Trophoblast cell (in vitro differentiated cells and primary cell): ENCODE data around the gene ULBP1.
"Not testable (repeated sequence)": the region's sequence is repeated elsewhere in the genome, so short reads cannot be mapped to it uniquely, and the experiment has no call there.

Experiments used
- DNase-seq, 2 donors: peaks; one replicate each; pipeline ENCODE4 v3.0.0-alpha.2; 2016
- H2AFZ ChIP-seq: 2 replicates; pipeline ENCODE4 v1.6.1; 2013; ENCODE audit warnings: low read length, moderate library complexity, mild to moderate bottlenecking; ENCODE audit not compliant: insufficient read depth, poor library complexity
- H2AK5ac ChIP-seq: 2 replicates; pipeline ENCODE4 v1.6.1; 2013; ENCODE audit warnings: mild to moderate bottlenecking, low read length
- H2BK120ac ChIP-seq: 2 replicates; pipeline ENCODE4 v1.6.1; 2013; ENCODE audit warnings: low read length, mild to moderate bottlenecking, moderate library complexity; ENCODE audit not compliant: insufficient read depth, poor library complexity
- H2BK12ac ChIP-seq: 2 replicates; pipeline ENCODE4 v1.6.1; 2013; ENCODE audit warnings: mild to moderate bottlenecking, low read length, moderate library complexity
- H2BK5ac ChIP-seq: 2 replicates; pipeline ENCODE4 v1.6.1; 2013; ENCODE audit warnings: low read length, low read depth, moderate library complexity, mild to moderate bottlenecking; ENCODE audit not compliant: poor library complexity
- H3K14ac ChIP-seq: 2 replicates; pipeline ENCODE4 v1.6.1; 2013; ENCODE audit warnings: mild to moderate bottlenecking, low read length
- H3K18ac ChIP-seq: 2 replicates; pipeline ENCODE4 v1.6.1; 2013; ENCODE audit warnings: mild to moderate bottlenecking, low read length
- H3K23ac ChIP-seq: 2 replicates; pipeline ENCODE4 v1.6.1; 2013; ENCODE audit warnings: low read length
- H3K27ac ChIP-seq: 2 replicates; pipeline ENCODE4 v1.5.1; 2013; ENCODE audit warnings: low read depth, mild to moderate bottlenecking, inconsistent platforms, low read length, moderate library complexity
- H3K27me3 ChIP-seq: 2 replicates; pipeline ENCODE4 v1.6.1; 2013; ENCODE audit warnings: inconsistent platforms, mild to moderate bottlenecking, low read length, moderate library complexity; ENCODE audit not compliant: insufficient read depth
- H3K36me3 ChIP-seq, 2 experiments: 1 replicate in 1 of 2; 2 replicates in 1 of 2; pipeline ENCODE4 v1.6.1; 2013; ENCODE audit warnings: low read length in 2 of 2, mild to moderate bottlenecking in 2 of 2, moderate library complexity in 1 of 2; ENCODE audit not compliant: insufficient read depth in 2 of 2, control insufficient read depth in 1 of 2
- H3K4ac ChIP-seq: 2 replicates; pipeline ENCODE4 v1.6.1; 2013; ENCODE audit warnings: low read depth, mild to moderate bottlenecking, low read length, moderate library complexity
- H3K4me1 ChIP-seq, 2 experiments: 1 replicate in 1 of 2; 2 replicates in 1 of 2; pipeline ENCODE4 v1.6.1; 2013; ENCODE audit warnings: low read length in 2 of 2, mild to moderate bottlenecking in 2 of 2, moderate library complexity in 1 of 2; ENCODE audit not compliant: insufficient read depth in 2 of 2, control insufficient read depth in 1 of 2
- H3K4me2 ChIP-seq: 2 replicates; pipeline ENCODE4 v1.6.1; 2013; ENCODE audit warnings: inconsistent platforms, mild to moderate bottlenecking, low read length, moderate library complexity
- H3K4me3 ChIP-seq: 2 replicates; pipeline ENCODE4 v1.5.1; 2013; ENCODE audit warnings: mild to moderate bottlenecking, low read depth, low read length, inconsistent platforms
- H3K79me1 ChIP-seq: one replicate; pipeline ENCODE4 v1.6.1; 2013; ENCODE audit warnings: low read length
- H3K79me2 ChIP-seq: 2 replicates; pipeline ENCODE4 v1.6.1; 2013; ENCODE audit warnings: low read length, mild to moderate bottlenecking; ENCODE audit not compliant: control insufficient read depth, insufficient read depth, poor library complexity
- H3K9ac ChIP-seq: 2 replicates; pipeline ENCODE4 v1.6.1; 2013; ENCODE audit warnings: mild to moderate bottlenecking, low read length
- H3K9me3 ChIP-seq: 2 replicates; pipeline ENCODE4 v1.6.1; 2013; ENCODE audit warnings: low read depth, mild to moderate bottlenecking, control low read depth, inconsistent platforms, low read length; ENCODE audit not compliant: insufficient read depth
- H4K12ac ChIP-seq: 2 replicates; pipeline ENCODE4 v1.6.1; 2013; ENCODE audit warnings: low read depth, mild to moderate bottlenecking, low read length, moderate library complexity
- H4K8ac ChIP-seq: 2 replicates; pipeline ENCODE4 v1.6.1; 2013; ENCODE audit warnings: low read depth, mild to moderate bottlenecking, low read length, moderate library complexity
- H4K91ac ChIP-seq: one replicate; pipeline ENCODE4 v1.6.1; 2013; ENCODE audit warnings: low read depth, mild to moderate bottlenecking, low read length, moderate library complexity
- WGBS: extraction: QIAGEN DNeasy Blood & Tissue Kit; methylation state at CpG from one replicate; pipeline ENCODE4 v1.1.7; 2013; ENCODE audit warnings: missing lambda C conversion rate; ENCODE audit not compliant: insufficient read length, insufficient coverage; ENCODE audit errors: extremely low coverage; 5-methylcytosine and 5-hydroxymethylcytosine counted together

ULBP1 gene

GRCh38 chr6:149945276-149945675 lies 18.5 kb upstream of the ULBP1 start:
- H3K18ac ChIP-seq, H4K12ac ChIP-seq, H3K27ac ChIP-seq, H3K9ac ChIP-seq, H2AK5ac ChIP-seq, H3K79me2 ChIP-seq, DNase-seq, H3K4me3 ChIP-seq, H4K8ac ChIP-seq, H3K4me2 ChIP-seq, H2BK12ac ChIP-seq, H3K23ac ChIP-seq, H3K14ac ChIP-seq, H4K91ac ChIP-seq, H3K79me1 ChIP-seq, H2BK120ac ChIP-seq, H3K36me3 ChIP-seq, H3K4me1 ChIP-seq, H3K9me3 ChIP-seq, H2BK5ac ChIP-seq, H3K4ac ChIP-seq, H2AFZ ChIP-seq: not testable (repeated sequence)
- peaks cover 16% of the 10 kb centered on the region for H3K27me3 ChIP-seq
- no CpG with 5 or more reads among the region's 6 CpGs for WGBS

- H3K4ac ChIP-seq, H3K79me1 ChIP-seq, H3K4me3 ChIP-seq, H3K79me2 ChIP-seq, H3K14ac ChIP-seq, H3K9me3 ChIP-seq, H3K4me1 ChIP-seq, H3K23ac ChIP-seq, H3K18ac ChIP-seq, H2BK12ac ChIP-seq, H2AK5ac ChIP-seq, H4K91ac ChIP-seq, H4K8ac ChIP-seq, H2AFZ ChIP-seq, H3K36me3 ChIP-seq, H3K4me2 ChIP-seq, DNase-seq, H4K12ac ChIP-seq, H2BK5ac ChIP-seq, H3K9ac ChIP-seq, H3K27ac ChIP-seq, H2BK120ac ChIP-seq: not testable (repeated sequence)
- H3K27me3 ChIP-seq, result peaks cover 15% of the 10 kb centered on the region
- WGBS, result no CpG with 5 or more reads among the region's 7 CpGs
Observed at GRCh38 chr6:149946631-149947030, 17.1 kb upstream of the ULBP1 start.

GRCh38 chr6:149947533-149947932 lies 16.2 kb upstream of the ULBP1 start:
- H3K27me3 ChIP-seq, H3K23ac ChIP-seq, H2BK5ac ChIP-seq, H3K18ac ChIP-seq, H2BK12ac ChIP-seq, H3K36me3 ChIP-seq, H3K9me3 ChIP-seq, H2AK5ac ChIP-seq, H3K4me1 ChIP-seq, H4K12ac ChIP-seq, H2BK120ac ChIP-seq, H2AFZ ChIP-seq, H3K4me3 ChIP-seq, H3K79me1 ChIP-seq, H3K9ac ChIP-seq, H3K14ac ChIP-seq, H3K4ac ChIP-seq, H4K8ac ChIP-seq, H4K91ac ChIP-seq, H3K4me2 ChIP-seq, H3K27ac ChIP-seq, DNase-seq, H3K79me2 ChIP-seq: not testable (repeated sequence)
- WGBS, result no CpG with 5 or more reads among the region's 1 CpG

- no peak overlapping the region for H4K91ac ChIP-seq
- H3K23ac ChIP-seq, result no peak overlapping the region
- DNase-seq, result no peak
- no peak overlapping the region for H3K27ac ChIP-seq
- no peaks in the 10 kb centered on the region for H3K79me1 ChIP-seq
- H2AK5ac ChIP-seq, result no peak overlapping the region
- no peaks in the 10 kb centered on the region for H3K79me2 ChIP-seq
- H3K4me1 ChIP-seq, result no peaks in the 10 kb centered on the region
- no peaks in the 10 kb centered on the region for H3K36me3 ChIP-seq
- no peak overlapping the region for H3K4ac ChIP-seq
- H3K18ac ChIP-seq, result no peak overlapping the region
- H3K14ac ChIP-seq, result no peak overlapping the region
- H2BK5ac ChIP-seq, result no peak overlapping the region
- no CpG with 5 or more reads among the region's 1 CpG for WGBS
- no peak overlapping the region for H3K4me3 ChIP-seq
- H2AFZ ChIP-seq, result no peak overlapping the region
- peaks cover 8% of the 10 kb centered on the region for H3K9me3 ChIP-seq
- H3K9ac ChIP-seq, result no peak overlapping the region
- peaks cover 4% of the 10 kb centered on the region for H3K27me3 ChIP-seq
- H4K12ac ChIP-seq, result no peak overlapping the region
- no peak overlapping the region for H3K4me2 ChIP-seq
- H2BK12ac ChIP-seq, result no peak overlapping the region
- H4K8ac ChIP-seq, result no peak overlapping the region
- no peak overlapping the region for H2BK120ac ChIP-seq
Observed at GRCh38 chr6:149948011-149948410, 15.7 kb upstream of the ULBP1 start.
